OCI-LY1 (cell line): ENCODE results near the gene SIX5.

Experiments used
- H2AFZ ChIP-seq: fragments of 200-600 bp; sonication (generic), shearing (Covaris generic); 2 replicates; pipeline ENCODE4 v1.6.0; 2014; ENCODE audit warnings: antibody characterized with exemption, mild to moderate bottlenecking, low read length
- H3F3A ChIP-seq: fragments of 200-600 bp; sonication (generic), shearing (Covaris generic); 2 replicates; pipeline ENCODE4 v1.6.0; 2014; ENCODE audit warnings: mild to moderate bottlenecking, antibody characterized with exemption, low read length, moderate library complexity; ENCODE audit not compliant: insufficient read depth
- H3K27ac ChIP-seq: fragments of 200-600 bp; sonication (generic); 2 replicates; pipeline ENCODE4 v1.5.1; 2014; ENCODE audit warnings: low read length, mixed run types, mild to moderate bottlenecking, low read depth; ENCODE audit not compliant: poor library complexity, severe bottlenecking
- H3K27me3 ChIP-seq: fragments of 200-600 bp; sonication (generic); 2 replicates; pipeline ENCODE4 v1.6.0; 2014; ENCODE audit warnings: antibody characterized with exemption, mild to moderate bottlenecking, low read length, moderate library complexity; ENCODE audit not compliant: insufficient read depth
- H3K36me3 ChIP-seq: fragments of 200-600 bp; sonication (generic); 2 replicates; pipeline ENCODE4 v1.6.1; 2014; ENCODE audit warnings: mild to moderate bottlenecking, antibody characterized with exemption, low read length, moderate library complexity, mixed read lengths; ENCODE audit not compliant: insufficient read depth
- H3K4me1 ChIP-seq: fragments of 200-600 bp; sonication (generic); 2 replicates; pipeline ENCODE4 v1.5.1; 2014; ENCODE audit warnings: mild to moderate bottlenecking, low read length, moderate library complexity; ENCODE audit not compliant: insufficient read depth, severe bottlenecking
- H3K4me2 ChIP-seq: fragments of 200-600 bp; sonication (generic), shearing (Covaris generic); 2 replicates; pipeline ENCODE4 v1.6.1; 2014; ENCODE audit warnings: low read length
- H3K4me3 ChIP-seq: fragments of 200-600 bp; sonication (generic); 2 replicates; pipeline ENCODE4 v1.5.1; 2014; ENCODE audit warnings: low read length, low read depth, mild to moderate bottlenecking, mixed read lengths; ENCODE audit not compliant: poor library complexity, severe bottlenecking
- H3K79me2 ChIP-seq: fragments of 200-600 bp; shearing (Covaris generic); 2 replicates; pipeline ENCODE4 v1.6.1; 2016; ENCODE audit warnings: mixed run types, low read length, mixed read lengths; ENCODE audit not compliant: insufficient read depth
- H3K9ac ChIP-seq: fragments of 200-600 bp; sonication (generic), shearing (Covaris generic); 2 replicates; pipeline ENCODE4 v1.6.1; 2014; ENCODE audit warnings: mild to moderate bottlenecking, low read length, mixed read lengths
- H3K9me2 ChIP-seq: fragments of 200-600 bp; sonication (generic), shearing (Covaris generic); 2 replicates; pipeline ENCODE4 v1.6.1; 2014; ENCODE audit warnings: low read depth, mild to moderate bottlenecking, low read length, mixed read lengths
- H3K9me3 ChIP-seq: fragments of 200-600 bp; shearing (Covaris generic); 2 replicates; pipeline ENCODE4 v1.6.1; 2014; ENCODE audit warnings: low read length, mixed read lengths
- H4K20me1 ChIP-seq: fragments of 200-600 bp; sonication (generic), shearing (Covaris generic); 2 replicates; pipeline ENCODE4 v1.6.0; 2016; ENCODE audit warnings: mild to moderate bottlenecking, low read length; ENCODE audit not compliant: insufficient read depth
- CTCF ChIP-seq: fragments of 200-600 bp; sonication (generic), shearing (Covaris generic); IDR thresholded peaks from 2 replicates; pipeline ENCODE4 v1.5.1; 2017; ENCODE audit warnings: mild to moderate bottlenecking, antibody characterized with exemption, low read length, moderate library complexity, mixed read lengths
- EZH2 ChIP-seq: fragments of 200-600 bp; sonication (generic), shearing (Covaris generic); IDR thresholded peaks from 2 replicates; pipeline ENCODE4 v1.8.0; 2017; ENCODE audit warnings: borderline replicate concordance, mixed run types, mild to moderate bottlenecking, antibody characterized with exemption, low read length, moderate library complexity, mixed read lengths

SIX5 gene

DNA sequence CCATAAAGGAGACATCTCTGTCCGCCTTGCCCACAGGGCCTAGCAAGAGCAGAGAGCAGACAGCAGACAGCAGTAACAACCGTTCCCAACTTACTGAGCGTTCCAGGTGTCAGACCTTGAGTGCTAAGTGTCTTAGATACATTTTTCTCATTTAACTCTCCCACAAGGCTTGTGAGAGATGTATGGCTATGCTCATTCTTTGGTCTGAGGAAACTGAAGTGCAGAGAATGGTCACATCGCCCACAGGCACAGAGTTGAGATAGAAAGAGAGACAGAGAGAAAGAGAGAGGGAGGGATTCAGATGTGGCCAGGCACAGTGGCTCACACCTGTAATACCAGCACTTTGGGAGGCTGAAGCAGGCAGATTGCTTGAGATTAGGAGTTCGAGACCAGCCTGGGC, 21.5 kb downstream of the SIX5 start:
- TF ChIP-seq CTCF (no peak), EZH2 (no peak)
- Histone ChIP-seq H3K27me3 (peaks cover 11% of the 10 kb centered on the region; the same call in 1 of the 2 replicates), H3K36me3 (no peaks in the 10 kb centered on the region), H3K9me3 (no peaks in the 10 kb centered on the region), H3K9ac (no peak overlapping the region), H3F3A (no peaks in the 10 kb centered on the region), H3K4me2 (no peak overlapping the region), H2AFZ (no peak overlapping the region), H3K9me2 (no peaks in the 10 kb centered on the region), H3K27ac (no peak overlapping the region), H3K4me3 (no peak overlapping the region), H4K20me1 (no peaks in the 10 kb centered on the region), H3K4me1 (no peaks in the 10 kb centered on the region), H3K79me2 (no peaks in the 10 kb centered on the region)

DNA sequence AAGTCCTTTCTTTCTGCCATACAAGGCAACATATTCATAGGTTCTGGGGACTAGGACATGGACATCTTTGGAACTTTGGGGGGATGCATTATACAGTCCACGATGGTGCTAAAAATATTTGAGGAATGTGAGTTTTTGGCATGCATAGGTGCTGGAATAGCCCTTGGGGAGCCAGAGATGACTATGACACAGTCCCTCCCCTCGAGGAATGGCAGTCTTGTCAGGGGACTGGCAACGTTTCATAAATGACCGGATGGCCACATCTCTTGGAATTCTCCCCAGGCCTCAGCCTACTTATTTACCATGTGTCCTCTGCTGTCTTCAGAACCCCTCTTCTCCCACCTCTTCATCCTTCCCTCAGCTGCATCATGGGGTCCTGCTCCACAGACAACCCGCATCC, 22.2 kb downstream of the SIX5 start:
- H3K4me3 ChIP-seq: no peak overlapping the region
- H3K27ac ChIP-seq: no peak overlapping the region
- no peaks in the 10 kb centered on the region for H3K79me2 ChIP-seq
- no peak overlapping the region for H3K4me2 ChIP-seq
- no peak overlapping the region for H2AFZ ChIP-seq
- peaks cover 11% of the 10 kb centered on the region; the same call in 1 of the 2 replicates for H3K27me3 ChIP-seq
- no peak for TF ChIP-seq EZH2
- no peaks in the 10 kb centered on the region for H3K9me2 ChIP-seq
- H3K9me3 ChIP-seq: no peaks in the 10 kb centered on the region
- H3K4me1 ChIP-seq: no peaks in the 10 kb centered on the region
- no peak overlapping the region for H3K9ac ChIP-seq
- H4K20me1 ChIP-seq: no peaks in the 10 kb centered on the region
- no peaks in the 10 kb centered on the region for H3K36me3 ChIP-seq
- no peaks in the 10 kb centered on the region for H3F3A ChIP-seq

GRCh38 chr19:45745606-45746005, 23.4 kb downstream of the SIX5 start:
- TF ChIP-seq EZH2 (no peak), CTCF (no peak)
- H3K9me2 ChIP-seq: no peaks in the 10 kb centered on the region
- H3K36me3 ChIP-seq: no peaks in the 10 kb centered on the region
- H3K4me3 ChIP-seq: no peak overlapping the region
- no peaks in the 10 kb centered on the region for H3F3A ChIP-seq
- no peaks in the 10 kb centered on the region for H4K20me1 ChIP-seq
- peaks cover 11% of the 10 kb centered on the region; the same call in 1 of the 2 replicates for H3K27me3 ChIP-seq
- no peak overlapping the region for H3K27ac ChIP-seq
- no peak overlapping the region for H3K9ac ChIP-seq
- H2AFZ ChIP-seq: no peak overlapping the region
- H3K9me3 ChIP-seq: no peaks in the 10 kb centered on the region
- H3K4me1 ChIP-seq: no peaks in the 10 kb centered on the region
- H3K4me2 ChIP-seq: no peak overlapping the region
- H3K79me2 ChIP-seq: no peaks in the 10 kb centered on the region

DNA sequence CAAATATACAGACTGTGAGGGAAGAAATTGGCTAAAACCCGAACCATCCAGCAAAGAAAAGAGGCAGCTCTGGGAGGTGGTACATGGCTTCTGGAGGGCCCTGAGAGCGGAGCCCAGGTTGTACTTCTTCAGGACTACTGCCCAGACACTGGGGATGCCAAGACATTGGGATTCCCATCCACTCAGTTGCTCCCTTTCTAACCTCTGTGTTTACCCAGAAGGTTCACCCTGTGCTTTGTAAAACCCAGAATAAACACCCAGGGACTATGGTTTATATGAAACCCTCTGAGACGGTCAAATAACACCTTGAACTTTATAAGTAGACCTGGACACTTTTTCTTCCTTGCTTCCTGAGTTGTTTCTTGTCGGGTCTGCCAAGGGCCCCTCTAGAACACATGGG, 26.1 kb downstream of the SIX5 start:
- H3K79me2 ChIP-seq: no peaks in the 10 kb centered on the region
- H3K36me3 ChIP-seq: no peaks in the 10 kb centered on the region
- H3F3A ChIP-seq: no peaks in the 10 kb centered on the region
- H3K9me2 ChIP-seq: no peaks in the 10 kb centered on the region
- H3K9ac ChIP-seq: no peak overlapping the region
- TF ChIP-seq EZH2 (no peak), CTCF (no peak)
- H3K27me3 ChIP-seq: peaks cover 11% of the 10 kb centered on the region; the same call in 1 of the 2 replicates
- no peaks in the 10 kb centered on the region for H3K9me3 ChIP-seq
- no peak overlapping the region for H3K27ac ChIP-seq
- H3K4me1 ChIP-seq: no peaks in the 10 kb centered on the region
- no peaks in the 10 kb centered on the region for H4K20me1 ChIP-seq
- H3K4me2 ChIP-seq: no peak overlapping the region
- H2AFZ ChIP-seq: no peak overlapping the region
- H3K4me3 ChIP-seq: no peak overlapping the region
